ENCODE measurements around the gene ANKMY1. TPM values are rescaled to one million over a fixed set of nuclear protein-coding genes. Genes with fewer than 3 reads are reported as not detected.

Gene ANKMY1
- total and polyA plus RNA-seq, 8 donors, result 3.1 to 79.4 (median 9.7) TPM

DNA sequence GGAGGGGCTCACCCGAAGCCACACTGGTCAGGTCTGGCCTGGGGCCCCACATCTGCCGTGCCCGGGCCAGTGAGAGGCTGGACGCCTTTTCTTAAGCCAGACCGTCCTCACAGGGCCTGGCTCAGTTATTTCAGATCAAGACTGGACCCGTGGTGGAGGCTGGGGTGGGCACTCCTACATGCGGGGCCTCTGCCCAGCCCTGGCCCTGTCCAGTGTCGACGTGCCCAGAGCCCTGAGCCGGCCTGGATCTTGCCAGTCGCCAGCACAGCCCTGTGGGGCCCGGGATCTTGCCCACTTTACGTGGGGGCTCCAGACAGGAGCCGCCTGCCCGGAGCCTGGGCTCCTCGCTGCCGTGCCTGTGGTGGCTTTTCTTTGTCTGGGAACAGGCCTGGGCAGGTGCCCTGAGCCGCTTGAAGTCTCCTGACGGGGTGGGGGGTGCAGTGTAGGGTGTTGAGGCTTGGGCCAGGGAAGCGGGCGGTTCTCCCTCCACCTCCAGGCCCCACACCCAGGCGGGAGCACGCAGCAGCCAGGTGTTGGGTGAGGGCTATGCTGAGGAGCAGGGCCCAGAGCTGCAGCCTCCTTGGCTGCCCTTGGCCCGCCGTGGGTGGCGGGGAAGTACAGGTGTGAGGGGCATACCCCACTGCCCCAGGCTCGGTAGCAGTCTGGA is 116.3 kb downstream of the ANKMY1 start:
- intact Hi-C loops (cut with DNase I; ENCODE audit: low total_unique reads), result no loop called here
- DNase-seq, result no peak
- peaks cover 20 to 40% (median 29%) of the 10 kb centered on the region in 4 donors for H3K4me1 ChIP-seq
- H3K4me3 ChIP-seq, result no peak overlapping the region
- H3K27me3 ChIP-seq, result peaks cover 0 to 24% (median 14%) of the 10 kb centered on the region in 3 donors
- whole genome bisulfite sequencing, 5 donors, result 83 to 93% (median 89%) methylated on average over 8 to 27 of the region's 27 CpGs
- H3K9me3 ChIP-seq, result no peaks in the 10 kb centered on the region
- no peak overlapping the region for H3K27ac ChIP-seq
- H3K36me3 ChIP-seq, result peaks cover 0 to 17% (median 7%) of the 10 kb centered on the region in 4 donors
- TF ChIP-seq POLR2A (IDR thresholded peaks at IDR 0.05) (no peak), EP300 (IDR thresholded peaks at IDR 0.05) (no peak), POLR2AphosphoS5 (IDR thresholded peaks at IDR 0.05) (no peak)
- TF ChIP-seq, protein P1, sequence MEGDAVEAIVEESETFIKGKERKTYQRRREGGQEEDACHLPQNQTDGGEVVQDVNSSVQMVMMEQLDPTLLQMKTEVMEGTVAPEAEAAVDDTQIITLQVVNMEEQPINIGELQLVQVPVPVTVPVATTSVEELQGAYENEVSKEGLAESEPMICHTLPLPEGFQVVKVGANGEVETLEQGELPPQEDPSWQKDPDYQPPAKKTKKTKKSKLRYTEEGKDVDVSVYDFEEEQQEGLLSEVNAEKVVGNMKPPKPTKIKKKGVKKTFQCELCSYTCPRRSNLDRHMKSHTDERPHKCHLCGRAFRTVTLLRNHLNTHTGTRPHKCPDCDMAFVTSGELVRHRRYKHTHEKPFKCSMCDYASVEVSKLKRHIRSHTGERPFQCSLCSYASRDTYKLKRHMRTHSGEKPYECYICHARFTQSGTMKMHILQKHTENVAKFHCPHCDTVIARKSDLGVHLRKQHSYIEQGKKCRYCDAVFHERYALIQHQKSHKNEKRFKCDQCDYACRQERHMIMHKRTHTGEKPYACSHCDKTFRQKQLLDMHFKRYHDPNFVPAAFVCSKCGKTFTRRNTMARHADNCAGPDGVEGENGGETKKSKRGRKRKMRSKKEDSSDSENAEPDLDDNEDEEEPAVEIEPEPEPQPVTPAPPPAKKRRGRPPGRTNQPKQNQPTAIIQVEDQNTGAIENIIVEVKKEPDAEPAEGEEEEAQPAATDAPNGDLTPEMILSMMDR (IDR thresholded peaks at IDR 0.05), result no peak

DNA sequence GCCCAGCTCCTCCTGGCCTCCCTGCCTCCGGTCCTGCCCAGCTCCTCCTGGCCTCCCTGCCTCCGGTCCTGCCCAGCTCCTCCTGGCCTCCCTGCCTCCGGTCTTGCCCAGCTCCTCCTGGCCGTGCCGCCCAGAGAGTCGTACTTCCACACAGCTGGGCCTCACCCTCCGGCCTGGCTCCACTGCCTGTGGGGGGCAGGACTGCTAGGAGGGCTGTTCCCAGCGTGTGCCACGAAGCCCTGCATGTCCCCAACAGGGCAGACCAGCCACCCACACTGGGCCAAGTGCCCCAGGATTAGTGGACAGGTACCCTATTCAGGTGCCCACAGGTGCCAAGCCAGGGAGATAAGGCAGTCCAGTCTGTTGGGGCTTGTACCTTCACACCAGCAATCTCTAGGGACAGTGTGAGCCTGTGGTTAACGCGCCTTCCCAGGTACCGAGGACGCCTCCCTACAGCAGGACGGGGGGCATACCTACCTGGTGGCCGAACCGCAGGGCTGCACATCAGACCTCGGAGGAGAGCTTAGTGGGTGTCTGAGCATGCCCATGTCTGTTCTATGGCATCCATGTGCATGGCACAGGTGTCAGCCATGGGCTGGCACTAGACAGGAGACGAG is 117.0 kb downstream of the ANKMY1 start:
- peaks cover 0 to 30% (median 19%) of the 10 kb centered on the region in 3 donors for H3K27me3 ChIP-seq
- H3K36me3 ChIP-seq, result peaks cover 0 to 11% (median 4%) of the 10 kb centered on the region in 4 donors
- intact Hi-C loops (cut with DNase I; ENCODE audit: low total_unique reads), result no loop called here
- DNase-seq, result no peak
- no peak overlapping the region for H3K27ac ChIP-seq
- no peaks in the 10 kb centered on the region for H3K9me3 ChIP-seq
- TF ChIP-seq POLR2AphosphoS5 (IDR thresholded peaks at IDR 0.05) (no peak), EP300 (IDR thresholded peaks at IDR 0.05) (no peak), POLR2A (IDR thresholded peaks at IDR 0.05) (no peak)
- TF ChIP-seq, protein P1 (IDR thresholded peaks at IDR 0.05), result no peak
- no peak overlapping the region for H3K4me3 ChIP-seq
- 85 to 100% (median 90%) methylated on average over 7 to 17 of the region's 18 CpGs for WGBS, 5 donors
- H3K4me1 ChIP-seq, result peaks cover 26 to 46% (median 35%) of the 10 kb centered on the region in 4 donors

DNA sequence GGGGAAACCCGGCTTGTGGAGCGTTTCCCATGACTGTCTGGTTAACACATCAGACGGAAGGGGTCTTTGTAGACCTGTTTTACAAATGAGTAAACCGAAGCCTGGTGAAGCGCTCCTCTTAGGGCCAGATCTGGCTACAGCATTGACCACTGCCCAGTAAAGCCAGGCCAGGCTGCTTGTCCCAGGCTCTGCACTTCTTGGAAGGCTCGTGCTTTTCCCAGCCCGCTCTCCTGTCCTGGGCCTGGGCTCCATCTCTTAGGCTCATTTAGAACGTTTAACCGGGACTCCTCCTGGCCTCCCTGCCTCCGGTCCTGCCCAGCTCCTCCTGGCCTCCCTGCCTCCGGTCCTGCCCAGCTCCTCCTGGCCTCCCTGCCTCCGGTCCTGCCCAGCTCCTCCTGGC is 117.5 kb downstream of the ANKMY1 start:
- TF ChIP-seq EP300 (IDR thresholded peaks at IDR 0.05) (no peak), POLR2A (IDR thresholded peaks at IDR 0.05) (no peak), POLR2AphosphoS5 (IDR thresholded peaks at IDR 0.05) (no peak)
- TF ChIP-seq, protein P1 (IDR thresholded peaks at IDR 0.05), result no peak
- H3K27ac ChIP-seq, result no peak overlapping the region
- 93 to 96% (median 93%) methylated on average over 7 to 11 of the region's 12 CpGs for WGBS, 5 donors
- no peak for DNase-seq
- peaks cover 0 to 8% (median 4%) of the 10 kb centered on the region in 4 donors for H3K36me3 ChIP-seq
- peaks cover 0 to 34% (median 19%) of the 10 kb centered on the region in 3 donors for H3K27me3 ChIP-seq
- H3K9me3 ChIP-seq, result no peaks in the 10 kb centered on the region
- intact Hi-C loops (cut with DNase I; ENCODE audit: low total_unique reads), result no loop called here
- H3K4me3 ChIP-seq, result no peak overlapping the region
- H3K4me1 ChIP-seq, result peaks cover 26 to 46% (median 37%) of the 10 kb centered on the region in 4 donors

DNA sequence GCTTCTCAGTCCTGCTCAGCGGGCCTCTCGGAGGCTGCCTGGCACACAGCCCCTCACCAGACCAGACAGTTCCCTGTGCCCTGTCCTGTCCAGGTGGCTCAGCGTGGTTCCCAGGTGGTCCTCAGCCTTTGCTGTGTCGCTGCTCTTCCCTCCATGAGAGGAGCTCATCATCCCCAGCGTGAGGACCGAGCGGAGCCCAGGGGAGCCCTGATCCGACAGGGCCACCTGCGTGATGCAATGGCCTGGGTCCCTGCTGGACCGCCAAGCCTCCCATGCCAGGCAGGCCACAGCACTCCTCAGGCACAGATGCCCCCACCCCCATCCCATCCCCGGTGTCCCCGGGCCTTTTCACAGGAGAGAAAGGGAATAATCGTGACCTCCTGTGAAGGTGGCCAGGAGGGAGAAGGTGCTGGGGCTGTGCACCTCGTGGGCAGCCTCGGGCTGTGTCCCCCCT is 118.1 kb downstream of the ANKMY1 start:
- no peak overlapping the region for H3K27ac ChIP-seq
- peaks cover 0 to 5% (median 1%) of the 10 kb centered on the region in 4 donors for H3K36me3 ChIP-seq
- TF ChIP-seq, protein P1 (IDR thresholded peaks at IDR 0.05), result no peak
- no peak for TF ChIP-seq POLR2A (IDR thresholded peaks at IDR 0.05)
- no peak for TF ChIP-seq POLR2AphosphoS5 (IDR thresholded peaks at IDR 0.05)
- no peak for TF ChIP-seq EP300 (IDR thresholded peaks at IDR 0.05)
- H3K4me1 ChIP-seq, result peaks cover 29 to 49% (median 40%) of the 10 kb centered on the region in 4 donors
- DNase-seq, result no peak
- peaks cover 0 to 39% (median 19%) of the 10 kb centered on the region in 3 donors for H3K27me3 ChIP-seq
- WGBS, 5 donors, result 86 to 94% (median 88%) methylated on average over 14 to 15 of the region's 15 CpGs
- no peak overlapping the region for H3K4me3 ChIP-seq
- intact Hi-C loops (cut with DNase I; ENCODE audit: low total_unique reads), result loop anchor here (5.0 kb wide), 1 partner anchor 207 kb away; no protein-coding TSS in a partner anchor
- no peaks in the 10 kb centered on the region for H3K9me3 ChIP-seq

Data from stomach (tissue), 9 donors.